Iris pigment epithelial cell (primary cell): ENCODE measurements around the gene SH2D7.
"Not testable (repeated sequence)": the region's sequence is repeated elsewhere in the genome, so short reads cannot be mapped to it uniquely, and the experiment has no call there.

Source experiments
- DNase-seq: peaks from one replicate; pipeline ENCODE4 v3.0.0-alpha.2; 2011; ENCODE audit warnings: low read depth

SH2D7 gene

GRCh38 chr15:78146425-78147154 is 54.2 kb downstream of the SH2D7 start:
- no peak for DNase-seq

GRCh38 chr15:78147566-78147965 is 55.2 kb downstream of the SH2D7 start:
- no peak for DNase-seq

GRCh38 chr15:78148392-78149067 is 56.2 kb downstream of the SH2D7 start:
- no peak for DNase-seq

- peak; percentile 94 for DNase-seq
Observed at GRCh38 chr15:78149068-78149804, 56.9 kb downstream of the SH2D7 start, which contains the start of gene IDH3A. IDH3A (plus strand) TSS chr15:78149362; CDS start chr15:78149404, 42 bp downstream.

- DNase-seq: no peak
Observed at GRCh38 chr15:78149805-78150751, 57.7 kb downstream of the SH2D7 start.

- not testable (repeated sequence) for DNase-seq
Observed at GRCh38 chr15:78151075-78151474, 58.7 kb downstream of the SH2D7 start.
